ENCODE results near the gene KRT25. TPM values are rescaled to one million over a fixed set of nuclear protein-coding genes. Genes with fewer than 3 reads are reported as not detected.

KRT25 gene
- total RNA-seq, 1 experiment from 2014 or later, result not detected

DNA sequence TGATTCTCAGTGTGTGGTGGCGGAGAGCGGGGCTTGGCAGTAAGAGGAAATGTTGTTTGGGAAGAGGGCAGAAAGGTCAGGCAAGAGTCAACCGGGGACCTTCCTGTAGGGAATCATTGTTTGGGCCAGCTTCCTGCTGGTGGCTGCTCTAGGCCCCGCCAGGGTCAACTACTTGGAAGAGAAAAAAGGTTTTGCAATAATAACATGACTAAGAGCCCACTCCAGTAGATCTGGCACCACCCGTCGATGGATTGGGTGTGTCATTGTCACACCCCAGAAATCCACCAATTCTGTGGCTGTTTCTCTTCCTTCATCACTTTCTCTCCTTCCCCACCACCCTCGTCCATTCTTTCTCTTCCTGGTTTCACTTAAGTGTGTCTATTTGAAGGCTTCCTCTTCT is 47.4 kb downstream of the KRT25 start:
- no peak overlapping the region for H3K4me3 Mint-ChIP-seq
- ATAC-seq (no peak), DNase-seq (ENCODE audit: low spot score) (no peak)
- no peaks in the 10 kb centered on the region for H3K36me3 Mint-ChIP-seq
- H3K27ac Mint-ChIP-seq, result no peak overlapping the region
- H3K4me1 Mint-ChIP-seq, result no peaks in the 10 kb centered on the region
- ChIA-PET POLR2A (no interaction called here), CTCF (no interaction called here)
- H3K9me3 Mint-ChIP-seq, result no peaks in the 10 kb centered on the region
- no peaks in the 10 kb centered on the region; the same call in 1 of the 2 replicates for H3K27me3 Mint-ChIP-seq (ENCODE audit: low read depth)
- no peak for TF ChIP-seq CREM (CRISPR knock-in tag; IDR thresholded peaks at IDR 0.05)
- TF ChIP-seq, protein P1, sequence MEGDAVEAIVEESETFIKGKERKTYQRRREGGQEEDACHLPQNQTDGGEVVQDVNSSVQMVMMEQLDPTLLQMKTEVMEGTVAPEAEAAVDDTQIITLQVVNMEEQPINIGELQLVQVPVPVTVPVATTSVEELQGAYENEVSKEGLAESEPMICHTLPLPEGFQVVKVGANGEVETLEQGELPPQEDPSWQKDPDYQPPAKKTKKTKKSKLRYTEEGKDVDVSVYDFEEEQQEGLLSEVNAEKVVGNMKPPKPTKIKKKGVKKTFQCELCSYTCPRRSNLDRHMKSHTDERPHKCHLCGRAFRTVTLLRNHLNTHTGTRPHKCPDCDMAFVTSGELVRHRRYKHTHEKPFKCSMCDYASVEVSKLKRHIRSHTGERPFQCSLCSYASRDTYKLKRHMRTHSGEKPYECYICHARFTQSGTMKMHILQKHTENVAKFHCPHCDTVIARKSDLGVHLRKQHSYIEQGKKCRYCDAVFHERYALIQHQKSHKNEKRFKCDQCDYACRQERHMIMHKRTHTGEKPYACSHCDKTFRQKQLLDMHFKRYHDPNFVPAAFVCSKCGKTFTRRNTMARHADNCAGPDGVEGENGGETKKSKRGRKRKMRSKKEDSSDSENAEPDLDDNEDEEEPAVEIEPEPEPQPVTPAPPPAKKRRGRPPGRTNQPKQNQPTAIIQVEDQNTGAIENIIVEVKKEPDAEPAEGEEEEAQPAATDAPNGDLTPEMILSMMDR (IDR thresholded peaks at IDR 0.05), result no peak
- TF ChIP-seq, protein P2, sequence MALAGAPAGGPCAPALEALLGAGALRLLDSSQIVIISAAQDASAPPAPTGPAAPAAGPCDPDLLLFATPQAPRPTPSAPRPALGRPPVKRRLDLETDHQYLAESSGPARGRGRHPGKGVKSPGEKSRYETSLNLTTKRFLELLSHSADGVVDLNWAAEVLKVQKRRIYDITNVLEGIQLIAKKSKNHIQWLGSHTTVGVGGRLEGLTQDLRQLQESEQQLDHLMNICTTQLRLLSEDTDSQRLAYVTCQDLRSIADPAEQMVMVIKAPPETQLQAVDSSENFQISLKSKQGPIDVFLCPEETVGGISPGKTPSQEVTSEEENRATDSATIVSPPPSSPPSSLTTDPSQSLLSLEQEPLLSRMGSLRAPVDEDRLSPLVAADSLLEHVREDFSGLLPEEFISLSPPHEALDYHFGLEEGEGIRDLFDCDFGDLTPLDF (CRISPR knock-in tag; IDR thresholded peaks at IDR 0.05), result no peak
- TF ChIP-seq ZNF219 (CRISPR knock-in tag; IDR thresholded peaks at IDR 0.05; ENCODE audit: borderline replicate concordance), result no peak
- TF ChIP-seq, protein P3, sequence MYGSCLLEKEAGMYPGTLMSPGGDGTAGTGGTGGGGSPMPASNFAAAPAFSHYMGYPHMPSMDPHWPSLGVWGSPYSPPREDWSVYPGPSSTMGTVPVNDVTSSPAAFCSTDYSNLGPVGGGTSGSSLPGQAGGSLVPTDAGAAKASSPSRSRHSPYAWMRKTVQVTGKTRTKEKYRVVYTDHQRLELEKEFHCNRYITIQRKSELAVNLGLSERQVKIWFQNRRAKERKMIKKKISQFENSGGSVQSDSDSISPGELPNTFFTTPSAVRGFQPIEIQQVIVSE (CRISPR knock-in tag; IDR thresholded peaks at IDR 0.05; ENCODE audit: borderline replicate concordance), result no peak
- TF ChIP-seq, protein P4, sequence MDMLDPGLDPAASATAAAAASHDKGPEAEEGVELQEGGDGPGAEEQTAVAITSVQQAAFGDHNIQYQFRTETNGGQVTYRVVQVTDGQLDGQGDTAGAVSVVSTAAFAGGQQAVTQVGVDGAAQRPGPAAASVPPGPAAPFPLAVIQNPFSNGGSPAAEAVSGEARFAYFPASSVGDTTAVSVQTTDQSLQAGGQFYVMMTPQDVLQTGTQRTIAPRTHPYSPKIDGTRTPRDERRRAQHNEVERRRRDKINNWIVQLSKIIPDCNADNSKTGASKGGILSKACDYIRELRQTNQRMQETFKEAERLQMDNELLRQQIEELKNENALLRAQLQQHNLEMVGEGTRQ (CRISPR knock-in tag; IDR thresholded peaks at IDR 0.05), result no peak
- no peak for TF ChIP-seq SMAD4 (CRISPR knock-in tag; IDR thresholded peaks at IDR 0.05)
- TF ChIP-seq MYBL2 (CRISPR knock-in tag; IDR thresholded peaks at IDR 0.05), result no peak
- TF ChIP-seq, protein P5, sequence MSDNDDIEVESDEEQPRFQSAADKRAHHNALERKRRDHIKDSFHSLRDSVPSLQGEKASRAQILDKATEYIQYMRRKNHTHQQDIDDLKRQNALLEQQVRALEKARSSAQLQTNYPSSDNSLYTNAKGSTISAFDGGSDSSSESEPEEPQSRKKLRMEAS (CRISPR knock-in tag; IDR thresholded peaks at IDR 0.05), result no peak
- TF ChIP-seq NR3C1 (CRISPR knock-in tag; conservative IDR thresholded peaks at IDR 0.05; ENCODE audit: low read depth), result no peak
- TF ChIP-seq EMX1 (CRISPR knock-in tag; IDR thresholded peaks at IDR 0.05), result no peak
- TF ChIP-seq, protein P6, sequence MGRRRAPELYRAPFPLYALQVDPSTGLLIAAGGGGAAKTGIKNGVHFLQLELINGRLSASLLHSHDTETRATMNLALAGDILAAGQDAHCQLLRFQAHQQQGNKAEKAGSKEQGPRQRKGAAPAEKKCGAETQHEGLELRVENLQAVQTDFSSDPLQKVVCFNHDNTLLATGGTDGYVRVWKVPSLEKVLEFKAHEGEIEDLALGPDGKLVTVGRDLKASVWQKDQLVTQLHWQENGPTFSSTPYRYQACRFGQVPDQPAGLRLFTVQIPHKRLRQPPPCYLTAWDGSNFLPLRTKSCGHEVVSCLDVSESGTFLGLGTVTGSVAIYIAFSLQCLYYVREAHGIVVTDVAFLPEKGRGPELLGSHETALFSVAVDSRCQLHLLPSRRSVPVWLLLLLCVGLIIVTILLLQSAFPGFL (CRISPR knock-in tag; IDR thresholded peaks at IDR 0.05; ENCODE audit: borderline replicate concordance), result no peak

DNA sequence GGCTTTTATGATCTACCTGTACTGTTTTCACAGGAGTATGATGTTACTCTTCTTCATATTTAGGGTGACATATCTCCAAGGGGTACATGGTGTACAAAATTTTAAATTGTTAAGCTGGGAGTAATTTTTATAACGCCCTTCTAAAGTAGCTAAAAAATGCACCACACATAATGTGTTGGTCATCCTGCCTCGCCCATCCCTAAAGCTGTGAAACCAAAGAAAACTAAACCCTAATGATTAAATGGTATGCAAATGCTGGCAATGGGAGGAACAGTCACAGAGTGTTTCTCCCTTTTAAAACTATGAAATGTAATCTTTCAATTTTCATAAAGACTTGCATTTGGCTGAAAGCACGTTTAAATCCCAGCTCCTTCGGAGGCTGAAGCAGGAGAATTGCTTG is 49.5 kb downstream of the KRT25 start:
- DNase-seq (ENCODE audit: low spot score) (no peak), ATAC-seq (no peak)
- Mint-ChIP-seq H3K9me3 (no peaks in the 10 kb centered on the region), H3K36me3 (no peaks in the 10 kb centered on the region), H3K27ac (no peak overlapping the region), H3K4me1 (no peaks in the 10 kb centered on the region), H3K27me3 (ENCODE audit: low read depth) (no peaks in the 10 kb centered on the region; the same call in 1 of the 2 replicates), H3K4me3 (no peak overlapping the region)
- ChIA-PET POLR2A (no interaction called here), CTCF (interaction anchor here (0.6 to 1.2 kb wide), 2 partner anchors 59 to 334 kb away, joined by 3 to 4 read pairs; no protein-coding TSS in a partner anchor)
- TF ChIP-seq ZNF317 (CRISPR knock-in tag; IDR thresholded peaks at IDR 0.05; ENCODE audit: borderline replicate concordance, low read depth) (no peak), CREM (CRISPR knock-in tag; IDR thresholded peaks at IDR 0.05) (no peak), ZNF671 (CRISPR knock-in tag; IDR thresholded peaks at IDR 0.05) (no peak), ELF4 (CRISPR knock-in tag; IDR thresholded peaks at IDR 0.05; ENCODE audit: low read depth) (no peak), NFE2L1 (CRISPR knock-in tag; IDR thresholded peaks at IDR 0.05) (no peak), TP53 (CRISPR knock-in tag; IDR thresholded peaks at IDR 0.05) (no peak), SMAD3 (CRISPR knock-in tag; IDR thresholded peaks at IDR 0.05; ENCODE audit: borderline replicate concordance) (no peak)
- TF ChIP-seq, protein P7, sequence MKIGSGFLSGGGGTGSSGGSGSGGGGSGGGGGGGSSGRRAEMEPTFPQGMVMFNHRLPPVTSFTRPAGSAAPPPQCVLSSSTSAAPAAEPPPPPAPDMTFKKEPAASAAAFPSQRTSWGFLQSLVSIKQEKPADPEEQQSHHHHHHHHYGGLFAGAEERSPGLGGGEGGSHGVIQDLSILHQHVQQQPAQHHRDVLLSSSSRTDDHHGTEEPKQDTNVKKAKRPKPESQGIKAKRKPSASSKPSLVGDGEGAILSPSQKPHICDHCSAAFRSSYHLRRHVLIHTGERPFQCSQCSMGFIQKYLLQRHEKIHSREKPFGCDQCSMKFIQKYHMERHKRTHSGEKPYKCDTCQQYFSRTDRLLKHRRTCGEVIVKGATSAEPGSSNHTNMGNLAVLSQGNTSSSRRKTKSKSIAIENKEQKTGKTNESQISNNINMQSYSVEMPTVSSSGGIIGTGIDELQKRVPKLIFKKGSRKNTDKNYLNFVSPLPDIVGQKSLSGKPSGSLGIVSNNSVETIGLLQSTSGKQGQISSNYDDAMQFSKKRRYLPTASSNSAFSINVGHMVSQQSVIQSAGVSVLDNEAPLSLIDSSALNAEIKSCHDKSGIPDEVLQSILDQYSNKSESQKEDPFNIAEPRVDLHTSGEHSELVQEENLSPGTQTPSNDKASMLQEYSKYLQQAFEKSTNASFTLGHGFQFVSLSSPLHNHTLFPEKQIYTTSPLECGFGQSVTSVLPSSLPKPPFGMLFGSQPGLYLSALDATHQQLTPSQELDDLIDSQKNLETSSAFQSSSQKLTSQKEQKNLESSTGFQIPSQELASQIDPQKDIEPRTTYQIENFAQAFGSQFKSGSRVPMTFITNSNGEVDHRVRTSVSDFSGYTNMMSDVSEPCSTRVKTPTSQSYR (CRISPR knock-in tag; IDR thresholded peaks at IDR 0.05), result no peak
